ENCODE results near the gene DYNC1I2.
"Not testable (repeated sequence)": the region's sequence is repeated elsewhere in the genome, so short reads cannot be mapped to it uniquely, and the experiment has no call there.

Gene DYNC1I2

DNA sequence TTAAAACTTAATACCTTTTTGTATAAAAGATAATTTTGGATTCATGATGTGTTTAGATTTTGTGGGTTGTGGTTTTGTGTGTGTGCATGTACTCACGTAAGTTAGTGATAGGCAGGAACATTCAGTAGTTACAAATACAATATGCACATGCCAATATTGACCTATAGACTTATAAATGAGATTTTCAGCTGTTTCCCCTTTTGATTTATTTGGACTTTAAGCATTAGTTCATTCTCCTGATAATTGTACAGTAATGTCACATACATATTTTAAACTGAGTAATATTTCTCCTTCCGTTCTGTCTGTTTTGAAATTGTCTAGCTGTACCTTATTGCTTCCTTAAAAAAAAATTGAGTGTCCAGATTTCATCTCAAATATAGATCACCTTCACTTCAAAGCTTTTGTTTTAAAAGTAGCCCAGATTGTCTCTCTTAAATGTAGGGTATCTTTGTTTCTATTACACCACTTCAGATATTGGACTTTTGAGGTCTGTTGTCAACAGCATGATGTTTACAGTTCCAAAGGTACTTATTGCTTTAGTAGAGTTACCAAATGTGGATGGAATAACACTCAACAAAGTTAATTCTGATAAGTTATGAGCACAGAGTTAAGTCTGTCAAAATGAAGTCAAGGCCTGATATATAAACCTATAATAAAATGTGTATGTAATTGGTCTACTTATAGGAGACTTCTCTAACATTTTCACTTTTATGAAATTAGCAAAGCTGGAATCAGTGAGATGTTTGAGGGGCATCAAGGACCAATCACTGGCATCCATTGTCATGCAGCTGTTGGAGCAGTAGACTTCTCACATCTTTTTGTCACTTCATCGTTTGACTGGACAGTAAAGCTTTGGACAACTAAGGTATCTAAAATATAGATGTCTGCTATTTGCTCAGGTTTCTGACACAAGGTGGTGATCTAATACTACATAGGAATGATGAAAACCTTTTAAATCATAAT is 42.0 kb downstream of the DYNC1I2 start:
- no peak overlapping the region for H3K4me3 Mint-ChIP-seq
- no peaks in the 10 kb centered on the region for H3K9me3 Mint-ChIP-seq
- H3K27ac Mint-ChIP-seq, result no peak overlapping the region
- H3K36me3 Mint-ChIP-seq, result peaks cover 53% of the 10 kb centered on the region
- no peaks in the 10 kb centered on the region for H3K4me1 Mint-ChIP-seq
- no peaks in the 10 kb centered on the region for H3K27me3 Mint-ChIP-seq
- DNase-seq, result no peak
- CTCF ChIA-PET, result interaction anchor here (1.3 kb wide), 1 partner anchor 15 kb away, joined by 3 read pairs; no protein-coding TSS in a partner anchor

DNA sequence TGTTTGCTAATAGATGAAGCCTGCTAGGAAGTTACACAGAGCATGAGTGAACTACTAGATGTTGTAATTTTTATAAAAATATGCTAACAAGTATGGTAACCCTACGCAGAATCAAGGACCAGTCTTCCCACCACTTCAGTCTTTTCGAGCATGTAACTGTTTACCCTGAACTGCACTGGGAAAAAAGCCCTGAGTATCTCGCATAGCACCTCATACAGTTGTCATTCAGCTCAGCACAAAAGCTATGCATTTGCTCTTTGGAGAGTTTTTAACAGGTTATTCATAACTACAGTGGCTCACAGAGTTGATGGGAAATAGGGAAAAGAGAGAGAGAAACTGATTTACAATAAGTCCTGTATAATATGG is 42.7 kb downstream of the DYNC1I2 start:
- DNase-seq, result no peak
- H3K27me3 Mint-ChIP-seq, result no peaks in the 10 kb centered on the region
- H3K9me3 Mint-ChIP-seq, result no peaks in the 10 kb centered on the region
- H3K4me1 Mint-ChIP-seq, result no peaks in the 10 kb centered on the region
- no peak overlapping the region for H3K27ac Mint-ChIP-seq
- CTCF ChIA-PET, result interaction anchor here (1.3 kb wide), 1 partner anchor 14 kb away, joined by 3 read pairs; no protein-coding TSS in a partner anchor
- no peak overlapping the region for H3K4me3 Mint-ChIP-seq
- peaks cover 59% of the 10 kb centered on the region for H3K36me3 Mint-ChIP-seq

DNA sequence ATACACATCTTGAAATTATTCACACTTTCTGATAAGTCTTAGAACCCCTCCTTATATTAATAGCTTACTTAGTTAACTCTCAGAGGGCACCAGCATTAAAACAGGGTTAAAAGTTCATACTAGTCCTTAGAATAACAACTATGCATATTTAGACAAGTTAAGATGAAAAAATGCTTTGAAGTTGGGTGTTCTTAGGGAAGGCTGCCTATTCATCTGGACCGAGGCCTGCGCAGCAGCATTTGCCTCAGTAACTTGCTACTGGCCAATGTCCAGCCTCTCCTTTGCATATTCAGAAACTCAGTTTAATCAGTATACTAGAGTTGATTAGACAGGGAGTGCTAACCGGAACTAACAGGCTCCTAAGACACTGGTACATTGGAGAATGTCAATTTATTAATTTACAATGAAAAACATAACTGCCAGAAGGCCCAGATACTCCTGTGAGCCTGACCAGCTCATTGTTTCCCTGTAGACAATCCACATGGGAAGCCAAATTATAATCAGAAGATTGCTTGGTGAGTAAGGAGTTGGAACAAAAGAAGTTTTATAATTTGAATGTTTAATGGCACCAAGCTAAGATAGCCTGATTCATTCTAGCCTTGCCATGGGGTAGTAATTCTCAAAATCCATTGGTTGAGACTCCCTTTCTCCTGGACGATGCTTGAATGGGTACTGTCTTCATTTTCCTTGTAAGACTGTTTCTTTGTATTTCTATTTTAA is 48.9 kb downstream of the DYNC1I2 start:
- CTCF ChIA-PET, result no interaction called here
- Mint-ChIP-seq H3K27me3 (no peaks in the 10 kb centered on the region), H3K27ac (no peak overlapping the region), H3K4me1 (no peaks in the 10 kb centered on the region), H3K9me3 (no peaks in the 10 kb centered on the region), H3K36me3 (peaks cover 49% of the 10 kb centered on the region), H3K4me3 (no peak overlapping the region)
- DNase-seq, result no peak

DNA sequence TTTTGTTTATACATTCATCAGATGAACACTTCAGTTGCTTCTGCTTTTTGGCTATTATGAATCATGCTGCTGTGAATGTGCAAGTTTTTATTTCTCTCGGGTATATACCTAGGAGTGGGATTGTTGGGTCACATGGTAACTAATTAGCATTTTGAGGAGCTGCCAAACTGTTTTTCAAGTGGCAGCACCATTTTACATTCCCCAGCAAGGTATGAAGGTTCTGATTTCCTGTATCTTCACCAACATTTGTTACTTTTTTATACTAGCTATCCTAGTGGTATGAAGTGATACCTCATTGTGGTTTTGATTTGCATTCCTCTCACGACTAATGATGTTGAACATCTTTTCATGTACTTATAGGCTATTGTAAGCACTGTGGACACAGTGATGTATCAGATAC is 53.9 kb downstream of the DYNC1I2 start:
- Mint-ChIP-seq H3K9me3 (no peaks in the 10 kb centered on the region), H3K27ac (no peak overlapping the region), H3K4me1 (no peaks in the 10 kb centered on the region), H3K27me3 (no peaks in the 10 kb centered on the region), H3K36me3 (peaks cover 43% of the 10 kb centered on the region), H3K4me3 (no peak overlapping the region)
- CTCF ChIA-PET, result no interaction called here
- DNase-seq, result no peak

DNA sequence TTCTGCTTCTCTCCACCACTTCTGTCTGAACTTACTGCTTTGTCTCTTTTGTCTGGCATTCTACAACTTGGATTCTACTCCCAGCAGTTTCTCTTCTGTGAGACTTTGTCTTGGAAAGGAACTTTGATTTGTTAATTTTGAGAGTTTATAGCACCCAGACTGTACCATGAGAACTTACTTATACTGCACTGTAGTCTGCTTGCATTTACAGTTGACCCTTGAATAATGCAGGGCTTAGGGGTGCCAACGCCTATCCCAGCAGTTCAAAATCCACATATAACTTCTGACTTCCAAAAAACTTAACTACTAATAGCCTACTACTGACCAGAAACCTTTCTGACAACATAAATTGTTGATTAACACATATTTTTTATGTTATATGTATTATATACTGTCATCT is 55.5 kb downstream of the DYNC1I2 start:
- Mint-ChIP-seq H3K27me3 (no peaks in the 10 kb centered on the region), H3K27ac (no peak overlapping the region), H3K36me3 (peaks cover 40% of the 10 kb centered on the region), H3K9me3 (no peaks in the 10 kb centered on the region), H3K4me3 (no peak overlapping the region), H3K4me1 (no peaks in the 10 kb centered on the region)
- DNase-seq, result no peak
- CTCF ChIA-PET, result no interaction called here

DNA sequence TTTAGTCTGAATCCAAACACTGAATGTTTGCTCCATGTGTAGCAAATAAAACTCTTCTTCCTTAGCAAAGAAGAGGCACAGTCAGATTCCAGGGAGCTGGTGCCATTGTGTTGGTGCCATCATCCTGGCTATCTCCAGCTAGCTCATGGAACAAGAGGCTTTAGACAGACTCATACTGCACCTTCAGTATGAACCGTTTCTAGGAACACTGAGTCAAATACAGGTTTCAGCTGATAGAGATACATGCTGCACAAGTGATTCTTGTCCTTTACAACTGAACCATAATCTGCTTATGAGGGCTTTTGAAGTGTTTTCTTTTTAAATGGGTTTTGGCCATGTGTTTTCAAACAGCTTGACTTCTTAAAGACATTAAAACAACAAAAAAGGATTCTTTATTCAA is 57.9 kb downstream of the DYNC1I2 start:
- no peak for DNase-seq
- CTCF ChIA-PET, result interaction anchor here (0.7 to 1.4 kb wide), 2 partner anchors 16 to 41 kb away, joined by 3 read pairs; no protein-coding TSS in a partner anchor
- H3K9me3 Mint-ChIP-seq, result no peaks in the 10 kb centered on the region
- peaks cover 47% of the 10 kb centered on the region for H3K36me3 Mint-ChIP-seq
- no peaks in the 10 kb centered on the region for H3K27me3 Mint-ChIP-seq
- no peak overlapping the region for H3K27ac Mint-ChIP-seq
- H3K4me3 Mint-ChIP-seq, result no peak overlapping the region
- no peaks in the 10 kb centered on the region for H3K4me1 Mint-ChIP-seq

DNA sequence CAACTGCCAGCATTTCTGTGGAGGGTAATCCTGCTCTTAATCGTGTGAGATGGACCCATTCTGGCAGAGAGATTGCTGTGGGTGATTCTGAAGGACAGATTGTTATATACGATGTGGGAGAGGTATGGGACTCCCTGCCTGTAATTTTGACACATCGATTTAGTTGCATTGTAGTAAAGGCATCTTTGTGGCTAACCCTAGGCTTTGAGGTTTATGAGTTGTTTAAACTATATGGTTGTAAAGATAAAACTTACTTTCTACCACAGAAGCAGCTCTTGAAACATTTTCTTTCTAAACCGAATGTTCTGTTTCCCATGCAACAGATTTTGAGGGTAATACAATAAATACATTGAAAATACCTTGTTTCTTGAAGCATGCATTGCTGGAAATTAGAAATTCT is 58.5 kb downstream of the DYNC1I2 start:
- Mint-ChIP-seq H3K4me1 (no peaks in the 10 kb centered on the region), H3K9me3 (no peaks in the 10 kb centered on the region), H3K36me3 (peaks cover 43% of the 10 kb centered on the region), H3K4me3 (no peak overlapping the region), H3K27me3 (no peaks in the 10 kb centered on the region), H3K27ac (no peak overlapping the region)
- CTCF ChIA-PET, result no interaction called here
- DNase-seq, result no peak

DNA sequence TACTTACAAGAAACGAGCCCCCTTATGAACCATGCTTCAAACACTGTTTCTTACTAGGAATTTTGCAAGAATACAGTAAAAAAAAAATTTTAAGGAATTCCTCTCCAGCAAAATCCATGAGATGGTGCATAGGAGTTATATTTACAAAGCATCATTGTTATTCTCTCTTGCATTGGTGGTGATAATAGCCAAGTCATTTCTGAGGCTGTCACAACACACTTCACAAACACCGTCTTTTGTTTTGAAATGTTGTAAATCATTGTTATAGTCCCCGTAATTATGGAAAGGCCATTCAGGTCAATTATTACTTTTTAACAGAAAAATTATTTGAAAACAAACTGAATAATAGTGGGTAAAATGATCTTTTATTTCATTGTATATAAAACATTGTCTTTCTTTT is 60.1 kb downstream of the DYNC1I2 start:
- Mint-ChIP-seq H3K27ac (no peak overlapping the region), H3K36me3 (peaks cover 35% of the 10 kb centered on the region), H3K27me3 (no peaks in the 10 kb centered on the region), H3K4me1 (no peaks in the 10 kb centered on the region), H3K9me3 (no peaks in the 10 kb centered on the region), H3K4me3 (no peak overlapping the region)
- CTCF ChIA-PET, result no interaction called here
- DNase-seq, result no peak

DNA sequence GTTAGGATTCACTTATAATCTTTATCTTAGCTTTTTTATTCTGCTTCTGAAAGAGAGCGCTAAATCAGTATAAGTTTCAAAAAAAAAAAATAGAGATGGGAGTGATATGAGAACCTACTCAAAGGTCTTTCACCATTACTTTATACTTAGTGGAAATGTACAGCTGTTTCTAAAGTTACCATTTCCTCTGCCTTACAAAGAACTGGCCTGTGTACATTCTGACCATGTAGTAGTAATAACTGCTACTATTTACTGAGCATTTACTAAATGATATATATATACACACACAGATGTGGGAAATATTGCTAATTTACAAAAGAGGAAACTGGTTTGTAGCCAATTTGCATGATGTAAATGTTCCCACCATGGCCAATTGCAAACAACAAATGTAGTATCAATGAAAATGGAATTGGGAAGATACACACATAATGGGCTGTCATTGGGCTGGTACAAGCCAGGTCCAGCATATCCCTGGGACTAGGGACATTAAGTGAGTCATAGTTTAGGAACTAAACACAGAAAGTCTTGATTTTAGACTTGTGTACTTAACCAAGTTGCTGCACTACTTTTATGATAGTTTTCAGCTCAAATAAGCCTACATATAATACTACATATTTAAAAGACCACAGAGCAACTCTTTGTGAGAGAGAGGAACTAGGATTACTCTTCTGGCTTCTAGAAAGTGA is 67.1 kb downstream of the DYNC1I2 start:
- Mint-ChIP-seq H3K4me3 (no peak overlapping the region), H3K36me3 (peaks cover 50% of the 10 kb centered on the region), H3K27me3 (no peaks in the 10 kb centered on the region), H3K9me3 (no peaks in the 10 kb centered on the region), H3K4me1 (no peaks in the 10 kb centered on the region), H3K27ac (no peak overlapping the region)
- CTCF ChIA-PET, result no interaction called here
- no peak for DNase-seq

DNA sequence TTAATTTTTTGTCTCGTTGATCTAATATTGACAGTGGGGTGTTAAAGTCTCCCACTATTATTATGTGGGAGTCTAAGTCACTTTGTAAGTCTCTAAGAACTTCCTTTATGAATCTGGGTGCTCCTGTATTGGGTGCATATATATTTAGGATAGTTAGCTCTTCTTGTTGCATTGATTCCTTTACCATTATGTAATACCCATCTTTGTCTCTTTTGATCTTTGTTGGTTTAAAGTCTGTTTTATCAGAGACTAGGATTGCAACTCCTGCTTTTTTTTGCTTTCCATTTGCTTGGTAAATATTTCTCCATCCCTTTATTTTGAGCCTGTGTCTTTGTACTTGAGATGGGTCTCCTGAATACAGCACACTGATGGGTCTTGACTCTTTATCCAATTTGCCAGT is 71.5 kb downstream of the DYNC1I2 start:
- H3K9me3 Mint-ChIP-seq, CTCF ChIA-PET, H3K4me1 Mint-ChIP-seq, H3K27me3 Mint-ChIP-seq, DNase-seq, H3K4me3 Mint-ChIP-seq, H3K27ac Mint-ChIP-seq: not testable (repeated sequence)
- H3K36me3 Mint-ChIP-seq, result peaks cover 71% of the 10 kb centered on the region

DNA sequence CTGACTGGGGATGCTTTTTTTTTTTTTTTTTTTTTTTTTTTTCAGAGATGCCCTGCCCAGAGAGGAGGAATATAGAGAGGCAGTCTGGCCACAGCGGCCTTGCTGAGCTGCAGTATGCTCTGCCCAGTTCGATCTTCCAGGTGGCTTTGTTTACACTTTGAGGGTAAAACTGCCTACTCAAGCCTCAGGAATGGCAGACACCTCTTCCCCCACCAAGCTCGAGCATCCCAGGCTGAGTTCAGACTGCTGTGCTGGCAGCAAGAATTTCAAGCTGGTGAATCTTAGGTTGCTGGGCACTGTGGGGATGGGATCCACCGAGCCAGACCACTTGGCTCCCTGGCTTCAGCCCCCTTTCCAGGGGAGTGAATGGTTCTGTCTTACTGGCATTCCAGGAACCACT is 73.9 kb downstream of the DYNC1I2 start:
- DNase-seq, H3K9me3 Mint-ChIP-seq, CTCF ChIA-PET, H3K4me1 Mint-ChIP-seq, H3K27ac Mint-ChIP-seq, H3K27me3 Mint-ChIP-seq, H3K4me3 Mint-ChIP-seq: not testable (repeated sequence)
- H3K36me3 Mint-ChIP-seq, result peaks cover 53% of the 10 kb centered on the region

DNA sequence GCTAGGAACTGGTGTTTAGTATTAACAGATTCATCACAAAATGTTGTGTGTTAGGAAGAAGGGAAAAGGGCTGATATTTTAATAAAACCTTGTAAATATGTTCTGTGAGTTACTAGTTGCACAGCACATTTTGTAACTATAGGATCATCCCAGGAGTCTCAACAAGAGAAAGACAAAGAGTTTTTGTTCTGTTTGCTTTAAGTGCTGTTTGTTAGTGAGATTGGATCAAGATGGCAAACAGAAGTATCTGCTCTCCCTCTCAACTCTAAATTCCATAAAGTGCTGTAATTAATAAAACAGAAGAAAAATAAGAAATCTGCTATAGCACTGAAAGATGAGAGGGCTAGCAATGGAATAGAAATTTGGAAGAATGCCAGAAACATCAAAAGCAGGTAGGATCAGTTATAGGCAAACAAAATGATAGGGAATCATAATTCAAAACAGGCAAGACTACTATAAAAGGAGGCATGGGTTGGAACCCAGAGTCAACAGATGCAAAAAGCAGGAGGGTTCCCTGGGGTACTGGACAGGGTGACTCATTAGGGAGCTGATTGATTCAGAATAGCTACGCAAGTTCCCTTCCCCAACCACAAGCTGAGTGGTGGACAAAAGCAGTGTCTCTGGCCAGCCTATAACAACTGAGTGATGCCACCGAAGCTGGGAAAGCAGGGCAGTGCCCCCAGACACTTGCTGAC is 75.8 kb downstream of the DYNC1I2 start:
- Mint-ChIP-seq H3K4me1 (no peaks in the 10 kb centered on the region), H3K9me3 (no peaks in the 10 kb centered on the region), H3K4me3 (no peak overlapping the region), H3K27ac (no peak overlapping the region), H3K27me3 (no peaks in the 10 kb centered on the region), H3K36me3 (peaks cover 39% of the 10 kb centered on the region)
- CTCF ChIA-PET, result no interaction called here
- DNase-seq, result no peak

DNA sequence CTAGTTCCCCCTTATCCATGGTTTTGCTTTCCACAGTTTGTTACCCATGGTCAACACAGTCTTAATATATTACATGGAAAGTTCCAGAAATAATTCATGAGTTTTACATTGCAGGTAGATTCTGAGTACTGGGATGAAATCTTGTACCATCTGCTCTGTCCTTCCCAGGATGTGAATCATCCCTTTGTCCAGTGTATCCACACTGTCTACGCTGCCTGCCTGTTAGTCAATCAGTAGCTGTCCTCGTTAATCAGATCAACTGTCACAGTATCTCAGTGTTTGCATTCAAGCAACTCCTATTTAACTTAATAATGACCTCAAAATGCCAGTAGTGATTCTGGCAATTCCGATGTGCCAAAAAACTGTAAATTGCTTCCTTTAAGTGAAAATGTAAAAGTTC is 76.3 kb downstream of the DYNC1I2 start:
- Mint-ChIP-seq H3K27ac (no peak overlapping the region), H3K4me3 (no peak overlapping the region), H3K9me3 (no peaks in the 10 kb centered on the region), H3K36me3 (peaks cover 34% of the 10 kb centered on the region), H3K27me3 (no peaks in the 10 kb centered on the region), H3K4me1 (no peaks in the 10 kb centered on the region)
- CTCF ChIA-PET, result no interaction called here
- DNase-seq, result no peak

DNA sequence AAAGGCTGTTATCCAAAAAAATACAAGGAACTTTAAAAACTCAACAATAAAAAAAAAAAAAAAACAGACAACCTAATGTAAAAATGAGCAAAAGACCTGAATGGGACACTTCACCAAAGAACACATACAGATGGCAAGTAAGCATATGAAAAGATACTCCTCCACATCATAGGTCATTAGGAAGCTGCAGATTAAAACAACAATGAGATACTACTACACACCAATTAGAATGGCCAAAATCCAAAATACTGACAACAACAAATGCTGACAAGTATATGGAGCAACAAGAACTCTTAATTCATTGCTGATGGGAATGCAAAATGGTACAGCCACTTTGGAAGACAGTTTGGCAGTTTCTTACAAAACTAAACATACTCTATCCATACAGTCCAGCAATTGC is 84.2 kb downstream of the DYNC1I2 start:
- Mint-ChIP-seq H3K27ac (no peak overlapping the region), H3K4me1 (no peaks in the 10 kb centered on the region), H3K9me3 (peaks cover 14% of the 10 kb centered on the region), H3K4me3 (no peak overlapping the region), H3K36me3 (peaks cover 13% of the 10 kb centered on the region), H3K27me3 (no peaks in the 10 kb centered on the region)
- CTCF ChIA-PET, result no interaction called here
- DNase-seq, result no peak
